ENCODE data around the gene KCMF1. TPM values are rescaled to one million over a fixed set of nuclear protein-coding genes. Genes with fewer than 3 reads are reported as not detected.

Gene KCMF1
- total RNA-seq, 1 donor from 2014 or later: 95.8 TPM

- Mint-ChIP-seq H3K4me3 (ENCODE audit: unreplicated experiment) (peak overlapping the region; percentile 86), H3K27ac (ENCODE audit: unreplicated experiment) (peak overlapping the region; percentile 97), H3K9me3 (ENCODE audit: low read depth) (no peaks in the 10 kb centered on the region), H3K4me1 (ENCODE audit: low read depth) (peaks cover 60% of the 10 kb centered on the region), H3K36me3 (ENCODE audit: low read depth) (no peaks in the 10 kb centered on the region), H3K27me3 (ENCODE audit: low read depth) (no peaks in the 10 kb centered on the region)
- DNase-seq (ENCODE audit: low spot score): no peak
- TF ChIP-seq CTCF (IDR thresholded peaks at IDR 0.05): no peak
Measured at GRCh38 chr2:84972932-84973331, 2.0 kb downstream of the KCMF1 start.

- Mint-ChIP-seq H3K4me3 (ENCODE audit: unreplicated experiment) (no peak overlapping the region), H3K9me3 (ENCODE audit: low read depth) (no peaks in the 10 kb centered on the region), H3K36me3 (ENCODE audit: low read depth) (no peaks in the 10 kb centered on the region), H3K27ac (ENCODE audit: unreplicated experiment) (peak overlapping the region; percentile 18), H3K27me3 (ENCODE audit: low read depth) (no peaks in the 10 kb centered on the region), H3K4me1 (ENCODE audit: low read depth) (peaks cover 49% of the 10 kb centered on the region)
- no peak for DNase-seq (ENCODE audit: low spot score)
- no peak for TF ChIP-seq CTCF (IDR thresholded peaks at IDR 0.05)
Measured at GRCh38 chr2:84980263-84980983, 9.5 kb downstream of the KCMF1 start.

GRCh38 chr2:84986018-84986417, 15.1 kb downstream of the KCMF1 start:
- Mint-ChIP-seq H3K4me3 (ENCODE audit: unreplicated experiment) (no peak overlapping the region), H3K36me3 (ENCODE audit: low read depth) (no peaks in the 10 kb centered on the region), H3K9me3 (ENCODE audit: low read depth) (no peaks in the 10 kb centered on the region), H3K27ac (ENCODE audit: unreplicated experiment) (peak overlapping the region; percentile 67), H3K4me1 (ENCODE audit: low read depth) (peaks cover 44% of the 10 kb centered on the region), H3K27me3 (ENCODE audit: low read depth) (no peaks in the 10 kb centered on the region)
- DNase-seq (ENCODE audit: low spot score): no peak
- TF ChIP-seq CTCF (IDR thresholded peaks at IDR 0.05): no peak

GRCh38 chr2:84989422-84989821, 18.5 kb downstream of the KCMF1 start:
- Mint-ChIP-seq H3K4me1 (ENCODE audit: low read depth) (peaks cover 31% of the 10 kb centered on the region), H3K27me3 (ENCODE audit: low read depth) (no peaks in the 10 kb centered on the region), H3K9me3 (ENCODE audit: low read depth) (no peaks in the 10 kb centered on the region), H3K36me3 (ENCODE audit: low read depth) (peaks cover 1% of the 10 kb centered on the region), H3K27ac (ENCODE audit: unreplicated experiment) (no peak overlapping the region), H3K4me3 (ENCODE audit: unreplicated experiment) (no peak overlapping the region)
- TF ChIP-seq CTCF (IDR thresholded peaks at IDR 0.05): no peak
- no peak for DNase-seq (ENCODE audit: low spot score)

- Mint-ChIP-seq H3K4me3 (ENCODE audit: unreplicated experiment) (no peak overlapping the region), H3K36me3 (ENCODE audit: low read depth) (peaks cover 1% of the 10 kb centered on the region), H3K9me3 (ENCODE audit: low read depth) (no peaks in the 10 kb centered on the region), H3K27ac (ENCODE audit: unreplicated experiment) (no peak overlapping the region), H3K27me3 (ENCODE audit: low read depth) (no peaks in the 10 kb centered on the region), H3K4me1 (ENCODE audit: low read depth) (peaks cover 32% of the 10 kb centered on the region)
- TF ChIP-seq CTCF (IDR thresholded peaks at IDR 0.05): no peak
- DNase-seq (ENCODE audit: low spot score): no peak
Measured at GRCh38 chr2:84989927-84990326, 19.0 kb downstream of the KCMF1 start.
